Heart left ventricle (tissue), 16 donors: ENCODE measurements around the gene BEAN1. TPM values are rescaled to one million over a fixed set of nuclear protein-coding genes. Genes with fewer than 3 reads are reported as not detected.

Source experiments
- ATAC-seq, 4 donors: fragments of 200-7000 bp; cut with Tn5 transposase; one replicate each; pipeline ENCODE4 v1.9.1; 2020 to 2022; ENCODE audit warnings: moderate library complexity in 4 of 4, mild to moderate bottlenecking in 3 of 4, moderate number of reproducible peaks in 1 of 4
- DNase-seq, 5 donors: peaks; one replicate each; pipeline ENCODE4 v3.0.0-alpha.2; 2020
- H3K27ac ChIP-seq, 12 donors: fragments of 200-600 bp; sonication (generic) in 4 of 12; one replicate each; pipeline versions ENCODE4 v1.5.0 to v1.8.0; 2016 to 2022; ENCODE audit warnings: mild to moderate bottlenecking in 2 of 12
- H3K27me3 ChIP-seq, 9 donors: fragments of 200-600 bp; sonication (generic) in 2 of 9; one replicate each; pipeline versions ENCODE4 v1.5.1 to v1.8.0; 2016 to 2022; ENCODE audit warnings: mild to moderate bottlenecking in 3 of 9
- H3K36me3 ChIP-seq, 9 donors: fragments of 200-600 bp; sonication (generic) in 2 of 9; one replicate each; pipeline versions ENCODE4 v1.5.0 to v1.8.0; 2018 to 2022; ENCODE audit warnings: mild to moderate bottlenecking in 2 of 9
- H3K4me1 ChIP-seq, 12 donors: fragments of 200-600 bp; sonication (generic) in 4 of 12; one replicate each; pipeline versions ENCODE4 v1.5.0 to v1.8.0; 2016 to 2022; ENCODE audit warnings: mild to moderate bottlenecking in 3 of 12
- H3K4me3 ChIP-seq, 12 donors: fragments of 200-600 bp; sonication (generic) in 4 of 12; one replicate each; pipeline versions ENCODE4 v1.5.0 to v1.8.0; 2017 to 2022; ENCODE audit warnings: mild to moderate bottlenecking in 9 of 12, moderate library complexity in 4 of 12
- H3K9me3 ChIP-seq, 12 donors: fragments of 200-600 bp; sonication (generic) in 4 of 12; one replicate each; pipeline versions ENCODE4 v1.5.0 to v1.8.0; 2016 to 2022; ENCODE audit warnings: mild to moderate bottlenecking in 1 of 12
- POLR2A ChIP-seq, 2 donors: fragments of 450-650 bp; IDR thresholded peaks; one replicate each; pipeline ENCODE4 v1.6.1; 2017; ENCODE audit warnings: antibody characterized with exemption in 2 of 2, mild to moderate bottlenecking in 2 of 2, moderate library complexity in 2 of 2
- WGBS, 4 donors: extraction: QIAGEN DNeasy Blood & Tissue Kit in 2 of 4; methylation state at CpG; one replicate each; pipeline versions ENCODE4 v1.1.5 to v1.1.7; 2013 to 2018; 5-methylcytosine and 5-hydroxymethylcytosine counted together
- intact Hi-C, 10 donors: fragments of 100-400 bp; cut with DNase I; formaldehyde crosslinking; loops; one replicate each; pipeline versions ENCODE4 v1.11.1 to v1.14.2; 2022
- polyA plus RNA-seq, 2 donors: library from polyadenylated mRNA; stranded (reverse); fragments of 200-250 nt; gene quantifications; one replicate each; pipeline ENCODE4 v1.2.3, GENCODE V29; 2013
- total RNA-seq, 9 donors: library from RNA; depleted of rRNA in 2 of 9; stranded (reverse); fragments of >200 nt in 2 of 9; fragmentation: NEBNext Ultra II Directional in 3 of 9; extraction: Animal tissue kit (Norgen Biotek cat#: 25700) in 3 of 9; gene quantifications; one replicate each; pipeline versions ENCODE4 v1.1.0 to v1.2.4, GENCODE V29; 2016 to 2023
- TF ChIP-seq, protein P1 (sequence below), 12 donors: fragments of 200-600 bp; sonication (generic) in 4 of 12; IDR thresholded peaks; one replicate each; pipeline versions ENCODE4 v1.5.0 to v1.8.0; 2018 to 2022; ENCODE audit warnings: antibody characterized with exemption in 12 of 12, mild to moderate bottlenecking in 5 of 12
- donor health status: ischemic (EF 13 %, LVEDD 7.1; RV severe dilation, severe dysfunction).
- donor health status: healthy with polysubstance abuse.
- donor health status: DM: no; HTN: yes; CAD: no.
- donor health status: DM: no; HTN: no; CAD: no.
- donor health status: ischemic (EF 25% LVEDD 6.9; RV normal size, moderate dysfunction).
- donor health status: ischemic (EF 25% LVEDD 5.7; RV mildly dilated, moderate dysfunction).
- donor health status: healthy.
- donor health status: DM: yes; HTN: yes; CAD: no.
- donor health status: ischemic (EF 35%, LVEDD 5.7; RV mildly dilated, moderate dysfunction).
- donor health status: nonischemic (EF 11% LVEDD 7.7; RV severe dilation, severe dysfunction).
- donor health status: DM: yes; HTN: yes; CAD: no.
- donor health status: PGD.
- donor health status: ischemic (EF 29% LVEDD 5.4; RV normal size, mild dysfunction).
- donor health status: nonischemic (EF 23%, LVEDD 6.1; RV moderate dilation, normal function).

BEAN1 gene
- total and polyA plus RNA-seq, 11 donors = 0.30 to 8.8 (median 1.5) TPM

DNA sequence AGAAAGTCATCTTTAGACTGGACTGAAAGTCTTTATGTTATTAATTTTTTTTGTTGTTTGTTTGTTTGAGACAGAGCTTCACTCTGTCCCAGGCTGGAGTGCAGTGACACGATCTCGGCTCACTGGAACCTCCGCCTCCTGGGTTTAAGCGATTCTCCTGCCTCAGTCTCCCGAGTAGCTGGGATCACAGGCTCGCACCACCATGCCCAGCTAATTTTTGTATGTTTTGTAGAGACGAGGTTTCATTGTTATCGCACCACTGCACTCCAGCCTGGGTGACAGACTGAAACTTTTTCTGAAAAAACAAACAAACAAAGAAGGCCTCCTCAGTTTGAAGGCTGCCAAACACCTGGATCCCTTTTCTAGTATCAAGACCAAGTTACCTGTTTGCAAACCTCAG is 4.7 kb downstream of the BEAN1 start:
- intact Hi-C loops = loop anchor here in 1 of 10 donors (5.0 kb wide), 1 partner anchor 36 kb away; no protein-coding TSS in a partner anchor
- 92 to 93% (median 92%) methylated on average over 8 of the region's 8 CpGs for WGBS, 4 donors
- Histone ChIP-seq H3K36me3 (no peaks in the 10 kb centered on the region), H3K4me1 (peaks cover 0 to 16% (median 7%) of the 10 kb centered on the region in 12 donors), H3K27me3 (peaks cover 0 to 46% (median 0%) of the 10 kb centered on the region in 9 donors), H3K9me3 (no peaks in the 10 kb centered on the region), H3K27ac (no peak overlapping the region), H3K4me3 (no peak overlapping the region)
- DNase-seq (no peak), ATAC-seq (no peak)
- no peak for TF ChIP-seq POLR2A (IDR thresholded peaks at IDR 0.05)
- TF ChIP-seq, protein P1, sequence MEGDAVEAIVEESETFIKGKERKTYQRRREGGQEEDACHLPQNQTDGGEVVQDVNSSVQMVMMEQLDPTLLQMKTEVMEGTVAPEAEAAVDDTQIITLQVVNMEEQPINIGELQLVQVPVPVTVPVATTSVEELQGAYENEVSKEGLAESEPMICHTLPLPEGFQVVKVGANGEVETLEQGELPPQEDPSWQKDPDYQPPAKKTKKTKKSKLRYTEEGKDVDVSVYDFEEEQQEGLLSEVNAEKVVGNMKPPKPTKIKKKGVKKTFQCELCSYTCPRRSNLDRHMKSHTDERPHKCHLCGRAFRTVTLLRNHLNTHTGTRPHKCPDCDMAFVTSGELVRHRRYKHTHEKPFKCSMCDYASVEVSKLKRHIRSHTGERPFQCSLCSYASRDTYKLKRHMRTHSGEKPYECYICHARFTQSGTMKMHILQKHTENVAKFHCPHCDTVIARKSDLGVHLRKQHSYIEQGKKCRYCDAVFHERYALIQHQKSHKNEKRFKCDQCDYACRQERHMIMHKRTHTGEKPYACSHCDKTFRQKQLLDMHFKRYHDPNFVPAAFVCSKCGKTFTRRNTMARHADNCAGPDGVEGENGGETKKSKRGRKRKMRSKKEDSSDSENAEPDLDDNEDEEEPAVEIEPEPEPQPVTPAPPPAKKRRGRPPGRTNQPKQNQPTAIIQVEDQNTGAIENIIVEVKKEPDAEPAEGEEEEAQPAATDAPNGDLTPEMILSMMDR (IDR thresholded peaks at IDR 0.05) = no peak

DNA sequence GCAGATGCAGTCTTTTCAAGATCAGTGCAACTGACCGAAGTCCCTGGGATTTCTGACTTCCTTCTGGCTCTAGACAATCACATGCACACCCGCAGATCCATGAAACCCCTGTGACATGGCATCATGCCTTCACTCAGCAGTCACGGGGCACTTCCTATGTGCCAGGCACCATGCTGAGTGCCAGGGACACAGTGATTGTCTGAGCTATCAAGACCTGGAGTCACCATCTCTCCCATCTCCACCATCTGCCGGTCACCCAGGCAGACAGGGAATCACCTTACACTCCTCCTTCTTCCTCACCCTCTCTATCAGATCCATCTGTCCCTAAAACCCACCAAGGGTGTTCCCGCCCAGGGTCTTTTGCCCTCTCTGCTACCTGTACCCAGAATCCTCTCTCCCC is 5.3 kb downstream of the BEAN1 start:
- 56 to 76% (median 66%) methylated on average over 5 of the region's 5 CpGs for WGBS, 4 donors
- Histone ChIP-seq H3K36me3 (no peaks in the 10 kb centered on the region), H3K9me3 (no peaks in the 10 kb centered on the region), H3K27me3 (peaks cover 0 to 43% (median 0%) of the 10 kb centered on the region in 9 donors), H3K4me3 (no peak overlapping the region), H3K27ac (no peak overlapping the region), H3K4me1 (peaks cover 0 to 15% (median 7%) of the 10 kb centered on the region in 12 donors)
- DNase-seq (no peak), ATAC-seq (peak in 1 of 4 donors; percentile 27)
- intact Hi-C loops = loop anchor here in 1 of 10 donors (5.0 kb wide), 1 partner anchor 35 kb away; no protein-coding TSS in a partner anchor
- TF ChIP-seq POLR2A (IDR thresholded peaks at IDR 0.05) = no peak
- TF ChIP-seq, protein P1 (IDR thresholded peaks at IDR 0.05) = no peak

DNA sequence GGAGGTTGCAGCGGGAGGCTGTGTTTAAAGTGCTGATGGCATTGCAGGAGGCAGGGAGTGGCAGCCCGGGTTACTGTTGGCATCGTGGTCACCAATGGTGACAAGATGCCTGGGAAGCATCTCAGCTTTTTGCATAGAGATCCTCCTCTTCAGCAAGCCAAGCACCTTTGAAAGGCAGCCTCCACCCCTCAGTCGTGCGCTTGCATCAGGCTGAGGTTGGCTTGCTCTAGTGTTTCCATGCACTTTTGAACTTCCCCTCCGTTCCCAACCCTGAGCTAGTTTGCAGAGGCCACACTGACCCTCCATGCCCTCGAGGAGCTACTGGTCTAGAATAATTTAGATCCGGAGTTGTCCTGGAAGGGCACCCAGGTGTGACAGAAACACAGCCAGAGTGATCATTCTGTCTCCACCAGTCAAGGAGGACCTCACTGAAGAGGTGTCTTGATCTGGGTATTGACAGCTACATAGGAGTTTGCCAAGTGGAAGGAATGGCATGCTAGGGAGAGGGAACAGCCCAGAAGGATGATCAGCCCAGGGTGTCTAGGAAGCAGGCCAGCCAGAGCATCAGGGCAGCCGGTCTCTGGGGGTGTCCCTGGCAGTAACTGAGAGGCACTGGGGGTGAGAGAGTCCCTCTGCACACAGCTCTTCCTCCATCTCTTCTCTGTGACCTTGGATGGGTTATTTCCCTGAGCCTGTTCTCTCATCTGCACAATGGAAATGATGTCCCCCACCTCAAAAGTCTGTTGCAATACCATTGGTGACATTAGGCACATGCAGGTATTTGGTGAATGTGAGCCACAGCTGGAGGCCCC is 7.7 kb downstream of the BEAN1 start:
- WGBS, 4 donors = 80 to 91% (median 89%) methylated on average over 8 to 9 of the region's 9 CpGs

DNA sequence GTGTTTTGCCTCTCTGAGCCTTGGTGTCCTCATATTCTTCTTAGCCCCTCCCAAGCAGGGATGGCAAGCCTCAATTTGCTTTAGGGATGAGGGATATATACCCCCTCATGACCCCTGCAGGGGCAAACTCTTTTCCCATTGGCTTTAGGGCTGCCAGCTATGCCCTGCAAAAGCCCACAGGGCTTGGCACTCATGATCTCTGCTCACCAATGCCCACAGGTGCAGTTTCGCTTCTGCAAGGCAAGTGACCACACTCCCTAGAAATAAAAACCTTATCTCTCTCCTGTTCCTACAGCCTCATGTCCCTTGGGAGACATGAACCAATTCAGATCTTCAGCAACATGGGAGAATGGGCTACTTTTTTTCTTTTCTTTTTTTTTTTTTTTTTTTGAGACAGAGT is 8.8 kb downstream of the BEAN1 start:
- H3K4me3 ChIP-seq = no peak overlapping the region
- H3K9me3 ChIP-seq = no peaks in the 10 kb centered on the region
- no peaks in the 10 kb centered on the region for H3K36me3 ChIP-seq
- TF ChIP-seq, protein P1 (IDR thresholded peaks at IDR 0.05) = no peak
- no peak for TF ChIP-seq POLR2A (IDR thresholded peaks at IDR 0.05)
- DNase-seq (no peak), ATAC-seq (no peak)
- H3K27ac ChIP-seq = no peak overlapping the region
- H3K27me3 ChIP-seq = peaks cover 0 to 13% (median 0%) of the 10 kb centered on the region in 9 donors
- peaks cover 0 to 4% (median 0%) of the 10 kb centered on the region in 12 donors for H3K4me1 ChIP-seq
- 87 to 100% (median 91%) methylated on average over 1 of the region's 1 CpG for WGBS, 4 donors
- intact Hi-C loops = no loop called here

More for the DNA sequence above, 7.7 kb downstream of the BEAN1 start:
- ATAC-seq = no peak
- Histone ChIP-seq H3K36me3 (no peaks in the 10 kb centered on the region), H3K4me1 (peaks cover 0 to 4% (median 0%) of the 10 kb centered on the region in 12 donors), H3K27me3 (peaks cover 0 to 20% (median 0%) of the 10 kb centered on the region in 9 donors), H3K4me3 (no peak overlapping the region), H3K9me3 (no peaks in the 10 kb centered on the region), H3K27ac (no peak overlapping the region)
- DNase-seq = no peak
- intact Hi-C loops = loop anchor here in 1 of 10 donors (5.0 kb wide), 1 partner anchor 32 kb away; no protein-coding TSS in a partner anchor
- no peak for TF ChIP-seq POLR2A (IDR thresholded peaks at IDR 0.05)
- TF ChIP-seq, protein P1 (IDR thresholded peaks at IDR 0.05) = no peak
